Measurements from ENCODE around the gene SNTB2. TPM values are rescaled to one million over a fixed set of nuclear protein-coding genes. Genes with fewer than 3 reads are reported as not detected.

The SNTB2 gene
- total and polyA plus RNA-seq, 2 of the 4 experiments (the other 2 are of a cell fraction): 23.5 to 47.5 TPM

- ATAC-seq (ENCODE audit: low read depth): no peak
- Histone ChIP-seq H3K27ac (ENCODE audit: insufficient read depth, low read length) (no peak overlapping the region), H2AK9ac (replicated peaks; ENCODE audit: low read depth, low read length, poor library complexity) (no peak overlapping the region), H3K56ac (ENCODE audit: extremely low read depth, insufficient read depth, low read length) (no peak overlapping the region), H3K9me1 (ENCODE audit: insufficient read depth, low read length) (peaks cover 19% of the 10 kb centered on the region), H2BK20ac (ENCODE audit: low read depth, low read length) (no peak overlapping the region), H3K9ac (ENCODE audit: low read depth, low read length) (no peak overlapping the region), H3K36me3 (ENCODE audit: control insufficient read depth, insufficient read depth, low read length) (0 out of 2 replicates have a peak, but pooled peaks cover 2% of the 10 kb centered on the region), H4K91ac (ENCODE audit: insufficient read depth, low read depth, low read length) (no peak overlapping the region), H2BK5ac (ENCODE audit: low read depth, low read length, poor library complexity, severe bottlenecking) (no peak overlapping the region), H3K4me3 (ENCODE audit: insufficient read depth, low read depth, low read length) (no peak overlapping the region), H3K9me3 (ENCODE audit: control insufficient read depth, insufficient read depth, low read length) (no peaks in the 10 kb centered on the region), H3K27me3 (ENCODE audit: control insufficient read depth, insufficient read depth, low read length) (no peaks in the 10 kb centered on the region), H3K23ac (ENCODE audit: low read depth, low read length) (no peak overlapping the region), H2BK120ac (ENCODE audit: low read depth, low read length) (no peak overlapping the region), H3K4me2 (ENCODE audit: low read depth, low read length) (no peak overlapping the region), H2AK5ac (ENCODE audit: low read depth, low read length) (no peak overlapping the region), H4K8ac (ENCODE audit: low read depth in 2 of 2, low read length in 2 of 2) (no peak overlapping the region), H3K4me1 (ENCODE audit: control insufficient read depth, insufficient read depth, low read length) (peaks cover 19% of the 10 kb centered on the region), H2AFZ (replicated peaks; ENCODE audit: low read length, poor library complexity) (no peak overlapping the region), H4K5ac (ENCODE audit: low read depth, low read length) (no peak overlapping the region), H3K18ac (ENCODE audit: low read depth, low read length) (no peak overlapping the region), H3K4ac (ENCODE audit: low read depth, low read length) (no peak overlapping the region), H2BK15ac (ENCODE audit: low read depth, low read length) (no peak overlapping the region), H4K20me1 (ENCODE audit: insufficient read depth, low read length) (peaks cover 62% of the 10 kb centered on the region), H3K14ac (replicated peaks; ENCODE audit: low read depth, low read length) (no peak overlapping the region), H3K79me1 (ENCODE audit: low read depth in 1 of 2, low read length in 2 of 2) (peaks cover 52 to 88% of the 10 kb centered on the region in 2 experiments)
- 57% methylated on average over 1 of the region's 3 CpGs; no CpG with 5 or more reads in 1 of the 2 experiments for WGBS, 2 experiments (ENCODE audit: extremely low coverage in 2 of 2, insufficient read length in 1 of 2)
- BruUV-seq (replicated peaks): no TSS peak
- intact Hi-C loops (cut with micrococcal nuclease) (no loop called here), dilution Hi-C loops (cut with HindIII; ENCODE audit: low sequenced_read_pairs, unreplicated experiment) (no loop called here), in situ Hi-C loops (cut with MboI; ENCODE audit: low sequenced_read_pairs) (no loop called here)
- POLR2A ChIA-PET (ENCODE audit: unreplicated experiment): no interaction called here
- CTCF ChIA-PET: no interaction called here
- DNase-seq: no peak
- TF ChIP-seq MXI1 (IDR thresholded peaks at IDR 0.05; ENCODE audit: borderline replicate concordance, low read depth, low read length) (no peak), CTCF (conservative IDR thresholded peaks at IDR 0.05; ENCODE audit: low read depth, low read length) (no peak), MAZ (IDR thresholded peaks at IDR 0.05; ENCODE audit: borderline replicate concordance, low read depth, low read length) (no peak), MAFK (IDR thresholded peaks at IDR 0.05; ENCODE audit: low read depth, low read length) (no peak), CEBPB (IDR thresholded peaks at IDR 0.05; ENCODE audit: low read depth, low read length) (no peak), NFE2L2 (IDR thresholded peaks at IDR 0.05; ENCODE audit: low read depth, low read length) (no peak), RAD21 (IDR thresholded peaks at IDR 0.05; ENCODE audit: low read length) (no peak), RCOR1 (IDR thresholded peaks at IDR 0.05; ENCODE audit: insufficient replicate concordance, low read length) (no peak), RFX5 (IDR thresholded peaks at IDR 0.05; ENCODE audit: low read depth, low read length) (no peak), USF2 (IDR thresholded peaks at IDR 0.05; ENCODE audit: low read depth, low read length) (no peak), POLR2A (IDR thresholded peaks at IDR 0.05; ENCODE audit: low read depth, low read length) (no peak), ELK1 (IDR thresholded peaks at IDR 0.05; ENCODE audit: borderline replicate concordance, low read depth, low read length) (no peak), CHD1 (IDR thresholded peaks at IDR 0.05; ENCODE audit: low read depth, low read length) (no peak), SMC3 (IDR thresholded peaks at IDR 0.05; ENCODE audit: low read depth, low read length) (no peak), BHLHE40 (IDR thresholded peaks at IDR 0.05; ENCODE audit: low read depth, low read length) (no peak), FOS (IDR thresholded peaks at IDR 0.05; ENCODE audit: low read depth, low read length) (no peak)
Observed at GRCh38 chr16:69237296-69237695, 50.3 kb downstream of the SNTB2 start.

All from IMR-90 (cell line).